Measurements from ENCODE around the gene TAS1R1.

Gene TAS1R1

DNA sequence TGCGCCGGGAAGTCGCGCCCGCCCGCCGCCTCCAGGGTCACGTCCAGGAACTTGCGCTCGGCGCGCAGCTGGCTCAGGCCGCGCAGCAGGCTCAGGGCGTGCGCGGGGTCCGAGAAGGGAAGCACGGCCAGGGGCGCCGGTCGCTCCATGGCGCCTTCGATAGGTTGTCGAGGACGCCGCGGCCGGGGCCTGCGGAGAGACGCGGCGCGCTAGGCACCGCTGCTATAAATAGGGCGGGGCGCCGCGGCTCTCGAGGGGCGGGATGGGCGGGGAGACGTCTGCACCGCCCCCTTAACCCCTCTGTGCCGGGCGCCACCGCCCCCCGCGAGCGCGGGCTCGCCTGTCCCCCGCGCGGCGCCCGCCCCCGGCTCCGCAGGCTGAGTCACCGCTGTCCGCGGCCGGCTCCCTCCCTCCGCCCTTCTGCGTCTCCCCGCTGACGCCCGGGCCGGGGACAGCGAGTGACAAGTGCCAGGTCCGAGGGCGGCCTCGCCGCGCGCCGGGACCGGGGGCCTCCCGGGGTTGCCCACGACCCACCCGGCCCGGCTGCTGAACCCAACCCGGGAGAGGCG is 47.6 kb downstream of the TAS1R1 start, which contains the start of gene KLHL21:
Gene KLHL21 (minus strand): TSS at position 201 of the 569 bp plus-strand sequence. CDS start 52 bp downstream, at position 149.
- in situ Hi-C loops (cut with HindIII; ENCODE audit: low sequenced_read_pairs): no loop called here

- in situ Hi-C loops (cut with HindIII; ENCODE audit: low sequenced_read_pairs): no loop called here
Measured at GRCh38 chr1:6603238-6603914, 48.3 kb downstream of the TAS1R1 start.

- in situ Hi-C loops (cut with HindIII; ENCODE audit: low sequenced_read_pairs): no loop called here
Measured at GRCh38 chr1:6603915-6604558, 48.9 kb downstream of the TAS1R1 start.

DNA sequence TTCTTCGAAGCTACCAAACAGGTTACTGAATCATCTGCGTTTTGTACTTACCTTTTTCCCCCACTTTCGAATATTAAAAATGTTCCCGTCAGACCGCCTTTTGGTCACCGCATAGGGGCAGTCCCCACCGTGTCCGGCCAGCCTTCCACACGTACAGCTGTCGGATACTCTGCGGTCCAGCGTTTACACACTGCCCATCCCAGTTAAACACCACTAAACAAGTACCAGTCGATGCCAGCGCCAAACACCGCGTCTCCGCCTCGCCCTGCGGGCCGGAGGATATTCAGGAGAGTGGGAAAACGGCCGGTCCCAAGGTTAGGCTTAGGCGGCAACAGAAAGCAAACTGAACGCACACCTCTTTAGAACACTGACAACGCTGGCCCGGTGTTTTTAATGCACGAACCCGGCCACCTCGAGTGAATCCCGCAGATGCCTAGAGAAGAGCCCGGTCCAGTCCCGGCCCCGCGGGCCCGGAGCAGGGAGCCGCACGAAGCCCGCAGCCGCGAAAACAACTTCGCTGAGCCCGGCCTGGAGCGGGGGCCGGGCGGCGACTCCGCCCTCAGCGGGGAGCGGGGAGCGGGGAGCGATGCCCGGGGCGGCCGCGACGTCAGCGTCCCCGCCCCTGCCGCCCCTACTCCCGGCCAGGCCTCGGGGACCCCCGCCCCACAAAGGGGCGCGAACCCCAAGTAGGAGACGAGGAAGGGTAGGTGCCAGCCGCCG is 57.7 kb downstream of the TAS1R1 start:
- in situ Hi-C loops (cut with HindIII; ENCODE audit: low sequenced_read_pairs): no loop called here

GRCh38 chr1:6613361-6614018 is 58.4 kb downstream of the TAS1R1 start, which contains the start of gene PHF13:
PHF13 (plus strand) TSS chr1:6613731; CDS start chr1:6614067, 336 bp downstream.
- in situ Hi-C loops (cut with HindIII; ENCODE audit: low sequenced_read_pairs): no loop called here

GRCh38 chr1:6614019-6614928 is 59.2 kb downstream of the TAS1R1 start:
- in situ Hi-C loops (cut with HindIII; ENCODE audit: low sequenced_read_pairs): no loop called here

- in situ Hi-C loops (cut with HindIII; ENCODE audit: low sequenced_read_pairs): no loop called here
Measured at GRCh38 chr1:6614929-6615785, 60.0 kb downstream of the TAS1R1 start.

DNA sequence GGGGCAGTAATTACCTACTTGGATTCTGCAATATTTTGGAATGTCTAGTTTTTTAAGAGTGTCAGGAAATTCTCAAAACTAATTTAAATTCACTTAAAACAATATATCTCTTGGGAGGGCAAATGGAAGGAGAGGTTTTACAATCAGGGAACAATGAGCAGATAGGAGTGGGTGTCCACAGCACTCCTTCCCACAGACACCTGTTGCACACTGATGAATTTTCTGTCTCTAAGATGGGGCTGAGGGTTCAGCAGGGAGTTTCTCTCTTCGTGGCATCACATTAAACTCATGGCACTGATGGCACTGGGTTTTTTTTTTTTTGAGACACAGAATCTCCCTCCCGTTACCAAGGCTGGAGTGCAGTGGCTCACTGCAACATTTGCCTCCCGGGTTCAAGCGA is 63.9 kb downstream of the TAS1R1 start:
- in situ Hi-C loops (cut with HindIII; ENCODE audit: low sequenced_read_pairs): no loop called here

- in situ Hi-C loops (cut with HindIII; ENCODE audit: low sequenced_read_pairs): no loop called here
Measured at GRCh38 chr1:6621429-6622391, 66.6 kb downstream of the TAS1R1 start.

GRCh38 chr1:6622396-6623152 is 67.5 kb downstream of the TAS1R1 start:
- in situ Hi-C loops (cut with HindIII; ENCODE audit: low sequenced_read_pairs): no loop called here

DNA sequence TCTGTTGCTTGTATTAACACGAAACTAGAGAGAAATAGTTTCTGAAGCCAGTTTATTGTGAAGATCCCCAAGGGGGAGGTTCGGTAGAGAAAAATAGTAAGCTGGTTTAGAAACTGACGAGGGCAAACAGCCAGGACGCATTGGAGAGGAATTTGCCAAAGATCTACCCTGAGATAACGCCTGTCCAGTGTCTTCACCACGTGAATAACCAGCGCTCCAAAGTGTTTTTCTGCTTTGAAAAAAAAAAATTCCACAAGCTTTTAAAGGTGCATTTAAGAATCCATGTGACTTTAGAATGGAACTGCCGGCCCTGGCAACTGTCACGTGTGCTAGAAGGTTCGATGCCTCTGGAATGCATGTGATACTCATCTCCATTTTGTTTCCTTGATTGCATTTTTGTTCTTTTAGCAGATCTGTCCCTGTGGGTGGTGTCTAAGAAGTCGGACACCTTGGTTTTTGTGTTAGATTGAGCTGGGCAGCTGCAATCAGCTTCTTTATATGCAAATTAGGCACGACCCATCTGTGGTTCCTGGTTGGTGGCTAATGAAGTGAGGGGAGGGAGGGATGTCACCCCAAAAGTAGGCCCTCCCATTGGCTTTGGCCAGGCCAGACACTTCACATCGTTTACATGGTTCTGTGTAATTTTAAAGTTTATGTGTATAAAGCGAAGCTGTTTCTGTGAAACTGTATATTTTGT is 68.3 kb downstream of the TAS1R1 start:
- in situ Hi-C loops (cut with HindIII; ENCODE audit: low sequenced_read_pairs): no loop called here

DNA sequence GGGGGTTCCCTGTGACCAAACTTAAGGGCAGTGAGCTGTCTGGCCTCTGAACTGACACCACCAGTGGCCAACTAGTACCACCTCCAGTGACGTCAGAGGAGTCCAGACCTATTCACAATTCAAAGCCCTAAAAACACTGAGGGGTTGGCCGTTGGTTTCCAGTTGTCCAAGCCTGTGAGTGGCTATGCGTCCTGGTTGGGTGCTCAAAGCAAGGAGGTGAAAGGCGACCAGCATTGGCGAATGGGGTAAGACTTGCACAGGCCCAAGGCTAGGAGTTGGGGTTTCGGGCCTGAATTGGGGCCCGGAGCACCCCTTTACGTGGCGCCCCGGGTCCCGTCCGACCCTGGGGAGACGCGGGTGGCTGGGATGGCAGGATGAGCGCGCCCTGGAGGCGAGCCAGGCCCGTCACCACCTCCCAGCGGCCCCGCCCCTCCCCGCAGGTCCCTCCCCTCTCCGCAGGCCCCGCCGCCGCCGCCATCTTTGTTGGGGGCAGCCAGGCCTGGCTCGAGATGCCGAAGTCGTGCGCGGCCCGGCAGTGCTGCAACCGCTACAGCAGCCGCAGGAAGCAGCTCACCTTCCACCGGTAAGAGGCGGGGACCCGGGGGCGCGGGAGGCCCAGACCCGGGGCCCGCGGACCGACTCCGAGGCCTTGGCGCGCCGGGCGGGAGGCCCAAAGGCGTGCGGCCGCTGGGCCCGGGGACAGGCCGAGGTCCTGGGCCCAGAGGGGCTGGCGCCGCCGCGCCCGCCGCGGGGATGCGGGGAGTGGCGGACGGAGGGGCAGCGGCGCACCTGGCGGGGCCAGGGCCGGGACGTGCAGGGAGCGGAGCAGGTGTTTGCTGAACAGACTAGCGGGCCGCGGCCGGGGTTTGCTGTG is 69.8 kb downstream of the TAS1R1 start, which contains the start of gene THAP3:
Gene THAP3 (plus strand): TSS at position 159 of the 874 bp plus-strand sequence. CDS start 351 bp downstream, at position 510.
- in situ Hi-C loops (cut with HindIII; ENCODE audit: low sequenced_read_pairs): no loop called here

GRCh38 chr1:6625584-6626149 is 70.6 kb downstream of the TAS1R1 start:
- in situ Hi-C loops (cut with HindIII; ENCODE audit: low sequenced_read_pairs): no loop called here

DNA sequence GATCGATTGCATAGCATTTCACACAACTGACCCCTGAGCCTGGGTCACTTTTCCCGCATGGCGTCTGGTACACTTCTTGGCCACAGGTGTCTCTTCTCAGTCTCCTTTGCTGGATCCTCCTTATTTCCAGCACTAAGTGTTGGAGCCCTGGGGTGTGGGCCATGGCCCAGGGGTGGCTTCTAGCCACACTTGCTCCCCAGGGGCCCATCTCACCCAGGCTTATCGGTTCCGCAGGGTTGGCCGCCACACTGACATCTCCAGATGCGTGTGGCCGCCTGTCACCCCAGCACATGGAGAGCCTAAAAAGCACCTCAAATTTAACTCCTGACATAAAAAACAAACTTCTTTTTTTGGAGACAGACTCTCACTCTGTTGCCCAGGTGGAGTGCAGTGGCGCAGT is 71.9 kb downstream of the TAS1R1 start:
- in situ Hi-C loops (cut with HindIII; ENCODE audit: low sequenced_read_pairs): no loop called here

All from DLD1 (cell line).